HG03442 (cell line): Measurements from ENCODE around the gene EPB41L4B.

Source experiments
- ATAC-seq: cut with Tn5 transposase; IDR thresholded peaks from one replicate; pipeline ENCODE4 v1.9.1; 2021; ENCODE audit warnings: mild to moderate bottlenecking, moderate library complexity; ENCODE audit not compliant: unreplicated experiment

Gene EPB41L4B

GRCh38 chr9:109321727-109322126 lies 868 bp upstream of the EPB41L4B start:
- no peak for ATAC-seq

- peak; percentile 25 for ATAC-seq
Measured at GRCh38 chr9:109320331-109320741, 523 bp downstream of the EPB41L4B start.

- peak; percentile 11 for ATAC-seq
Measured at GRCh38 chr9:109319626-109320241, 1.1 kb downstream of the EPB41L4B start.

- ATAC-seq: no peak
Measured at GRCh38 chr9:109319017-109319625, 1.7 kb downstream of the EPB41L4B start.

- ATAC-seq: no peak
Measured at GRCh38 chr9:109317979-109318741, 2.7 kb downstream of the EPB41L4B start.

- no peak for ATAC-seq
Measured at GRCh38 chr9:109317311-109317978, 3.4 kb downstream of the EPB41L4B start.

GRCh38 chr9:109316207-109316640 lies 4.6 kb downstream of the EPB41L4B start:
- ATAC-seq: no peak

- ATAC-seq: no peak
Measured at GRCh38 chr9:109315480-109316206, 5.2 kb downstream of the EPB41L4B start.

- ATAC-seq: no peak
Measured at GRCh38 chr9:109314011-109314531, 6.8 kb downstream of the EPB41L4B start.

GRCh38 chr9:109313351-109313750 lies 7.5 kb downstream of the EPB41L4B start:
- no peak for ATAC-seq

- no peak for ATAC-seq
Measured at GRCh38 chr9:109312783-109313182, 8.1 kb downstream of the EPB41L4B start.

GRCh38 chr9:109311731-109312130 lies 9.1 kb downstream of the EPB41L4B start:
- ATAC-seq: peak; percentile 90

- no peak for ATAC-seq
Measured at GRCh38 chr9:109311286-109311685, 9.6 kb downstream of the EPB41L4B start.

GRCh38 chr9:109310486-109310901 lies 10.4 kb downstream of the EPB41L4B start:
- no peak for ATAC-seq

- no peak for ATAC-seq
Measured at GRCh38 chr9:109309282-109309681, 11.6 kb downstream of the EPB41L4B start.

GRCh38 chr9:109307380-109308240 lies 13.2 kb downstream of the EPB41L4B start:
- ATAC-seq: no peak

GRCh38 chr9:109305801-109306200 lies 15.1 kb downstream of the EPB41L4B start:
- no peak for ATAC-seq

GRCh38 chr9:109304347-109304746 lies 16.5 kb downstream of the EPB41L4B start:
- ATAC-seq: no peak

- no peak for ATAC-seq
Measured at GRCh38 chr9:109303900-109304299, 17.0 kb downstream of the EPB41L4B start.

GRCh38 chr9:109302606-109303005 lies 18.3 kb downstream of the EPB41L4B start:
- ATAC-seq: no peak
